GM12872 (cell line): ENCODE data around the gene FEM1B.

Source experiments
- TF ChIP-seq, protein P1 (sequence below): IDR thresholded peaks from 3 replicates; pipeline ENCODE4 v1.5.1; 2011; ENCODE audit warnings: low read depth, mild to moderate bottlenecking, low read length, moderate library complexity; ENCODE audit not compliant: insufficient read depth

Gene FEM1B

DNA sequence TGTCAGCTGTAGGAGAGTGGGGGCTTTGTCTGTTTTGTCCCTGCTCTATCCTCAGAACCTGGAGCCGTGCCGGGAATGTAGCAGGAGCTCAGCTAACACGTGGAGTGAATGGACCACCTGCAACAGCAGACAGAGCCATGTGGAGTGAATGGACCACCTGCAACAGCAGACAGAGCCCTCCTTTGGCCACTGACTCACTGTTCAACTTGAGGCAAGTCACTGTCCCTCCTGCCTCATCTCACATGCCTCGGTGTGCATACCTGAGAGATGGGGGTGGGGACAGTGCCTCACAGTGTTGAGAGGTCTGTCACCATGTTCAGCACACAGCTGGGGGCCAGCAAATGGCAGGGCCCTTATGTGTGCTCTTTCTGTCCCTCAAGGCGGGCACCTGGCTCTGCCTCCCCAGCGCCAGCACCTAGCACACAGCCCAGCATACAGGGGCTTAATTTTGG lies 27.9 kb downstream of the FEM1B start:
- TF ChIP-seq, protein P1, sequence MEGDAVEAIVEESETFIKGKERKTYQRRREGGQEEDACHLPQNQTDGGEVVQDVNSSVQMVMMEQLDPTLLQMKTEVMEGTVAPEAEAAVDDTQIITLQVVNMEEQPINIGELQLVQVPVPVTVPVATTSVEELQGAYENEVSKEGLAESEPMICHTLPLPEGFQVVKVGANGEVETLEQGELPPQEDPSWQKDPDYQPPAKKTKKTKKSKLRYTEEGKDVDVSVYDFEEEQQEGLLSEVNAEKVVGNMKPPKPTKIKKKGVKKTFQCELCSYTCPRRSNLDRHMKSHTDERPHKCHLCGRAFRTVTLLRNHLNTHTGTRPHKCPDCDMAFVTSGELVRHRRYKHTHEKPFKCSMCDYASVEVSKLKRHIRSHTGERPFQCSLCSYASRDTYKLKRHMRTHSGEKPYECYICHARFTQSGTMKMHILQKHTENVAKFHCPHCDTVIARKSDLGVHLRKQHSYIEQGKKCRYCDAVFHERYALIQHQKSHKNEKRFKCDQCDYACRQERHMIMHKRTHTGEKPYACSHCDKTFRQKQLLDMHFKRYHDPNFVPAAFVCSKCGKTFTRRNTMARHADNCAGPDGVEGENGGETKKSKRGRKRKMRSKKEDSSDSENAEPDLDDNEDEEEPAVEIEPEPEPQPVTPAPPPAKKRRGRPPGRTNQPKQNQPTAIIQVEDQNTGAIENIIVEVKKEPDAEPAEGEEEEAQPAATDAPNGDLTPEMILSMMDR: no peak

- TF ChIP-seq, protein P1: no peak
Observed at GRCh38 chr15:68307131-68307928, 29.8 kb downstream of the FEM1B start.

DNA sequence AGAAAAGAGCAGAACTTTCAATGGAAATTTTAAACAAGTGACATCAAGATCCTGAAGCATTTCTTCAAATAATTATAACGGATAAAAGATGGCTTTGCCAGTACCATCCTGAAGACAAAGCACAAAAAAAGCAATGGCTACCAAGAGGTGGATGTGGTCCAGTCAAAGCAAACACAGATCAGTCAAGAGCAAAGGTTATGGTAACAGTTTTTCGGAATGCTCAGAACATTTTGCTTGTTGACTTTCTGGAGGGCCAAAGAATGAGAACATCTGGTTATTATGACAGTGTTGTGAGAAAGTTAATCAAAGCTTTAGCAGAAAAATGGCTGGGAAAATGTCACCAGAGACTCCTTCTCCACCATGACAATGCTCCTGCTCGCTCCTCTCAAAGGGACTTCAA lies 31.5 kb downstream of the FEM1B start:
- TF ChIP-seq, protein P1: no peak

DNA sequence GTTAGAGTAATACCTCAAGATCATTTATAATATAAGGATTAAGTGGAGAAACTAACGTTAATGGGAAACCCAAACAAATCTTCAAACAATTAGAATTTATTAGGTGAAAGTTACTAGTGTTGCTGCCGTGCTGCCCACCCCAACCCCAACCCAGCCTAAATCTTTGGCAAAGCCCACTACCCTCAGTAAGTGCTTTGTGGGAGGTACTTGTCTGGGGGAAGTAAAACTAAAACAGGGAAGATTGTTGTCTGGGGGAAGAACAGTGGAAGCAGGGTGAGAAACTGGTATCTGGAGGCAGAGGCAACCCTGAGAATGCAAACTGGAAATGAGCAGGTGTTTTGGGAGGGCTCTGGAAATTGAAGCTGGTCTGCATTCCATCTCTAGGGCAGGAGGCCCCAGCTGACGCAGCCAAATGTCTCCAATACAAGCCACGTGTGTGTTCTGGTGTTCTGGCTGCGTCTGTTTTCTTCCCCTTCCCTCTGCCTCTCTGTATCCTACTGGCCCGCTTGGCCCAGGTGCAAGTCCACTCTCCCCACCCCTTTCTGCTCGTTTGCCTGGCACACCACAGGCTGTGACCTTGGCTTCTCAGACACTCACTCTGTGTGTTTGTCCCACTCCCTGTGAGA lies 32.7 kb downstream of the FEM1B start:
- TF ChIP-seq, protein P1: no peak

DNA sequence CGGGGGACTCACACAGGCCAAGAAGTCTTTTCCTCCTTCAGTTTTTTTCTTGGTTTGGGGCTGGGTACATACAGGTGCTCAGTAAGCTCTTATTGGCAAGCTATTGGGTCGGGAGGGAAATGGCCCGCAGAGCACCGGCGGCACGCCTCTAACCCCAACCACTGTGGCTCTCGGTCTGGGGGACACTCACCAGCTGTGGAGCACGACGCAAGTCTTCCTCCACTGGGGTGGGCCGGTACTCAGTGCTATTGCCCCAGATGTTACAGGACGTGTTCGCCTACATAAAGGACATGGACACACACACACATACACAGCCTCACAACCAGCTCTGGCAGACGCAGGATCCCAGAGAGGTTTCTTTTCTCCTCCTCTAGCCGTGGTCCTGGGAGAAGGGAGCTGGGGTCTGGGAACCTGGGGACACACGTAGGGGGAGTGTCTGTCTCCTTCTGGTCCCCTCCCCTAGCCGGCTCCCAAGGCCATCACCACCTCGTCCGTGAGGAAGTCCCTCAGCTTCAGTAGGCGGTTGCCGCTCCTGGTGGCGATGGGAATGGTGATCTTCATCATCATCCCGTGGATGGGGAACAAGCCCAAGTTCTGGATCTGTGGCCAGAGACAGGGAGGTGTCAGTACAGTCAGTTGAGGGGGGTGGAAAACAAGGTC lies 33.4 kb downstream of the FEM1B start:
- TF ChIP-seq, protein P1: no peak

- TF ChIP-seq, protein P1: no peak
Observed at GRCh38 chr15:68311464-68311835, 33.9 kb downstream of the FEM1B start.

DNA sequence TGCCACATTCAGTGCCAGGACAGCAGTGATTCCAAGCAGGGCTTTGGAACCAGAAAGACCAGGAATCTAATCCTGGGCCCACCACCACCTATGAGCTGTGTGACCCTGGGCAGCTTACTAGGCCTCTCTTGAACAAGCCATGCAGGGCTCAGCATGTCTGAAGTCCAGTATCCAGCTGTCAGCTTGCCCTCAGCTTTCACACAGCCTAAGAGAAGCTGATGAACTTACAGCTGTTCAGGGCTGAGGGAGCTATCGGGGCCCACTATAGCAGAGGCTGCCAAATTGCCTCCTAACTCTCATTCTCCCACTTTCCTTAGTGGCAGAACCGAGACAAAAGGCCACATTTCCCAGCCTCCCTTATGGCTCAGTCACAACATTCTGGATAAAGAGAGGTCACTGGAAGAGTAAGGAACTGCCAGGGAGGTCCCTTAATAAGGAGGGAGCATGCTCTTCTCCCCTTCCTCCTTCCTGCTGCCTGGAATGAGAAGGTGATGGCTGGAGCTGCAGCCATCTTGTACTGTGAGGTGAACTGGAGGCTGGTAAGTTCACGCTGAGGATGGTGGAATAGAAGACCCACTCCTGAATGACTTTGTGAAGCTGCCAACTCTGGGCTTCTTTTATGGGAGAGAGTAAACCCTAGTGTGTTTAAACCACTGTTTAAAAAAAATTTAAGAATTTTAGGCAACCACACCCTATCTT lies 34.5 kb downstream of the FEM1B start:
- TF ChIP-seq, protein P1: no peak
